ENCODE measurements around the gene TEAD1. TPM values are rescaled to one million over a fixed set of nuclear protein-coding genes. Genes with fewer than 3 reads are reported as not detected.

The TEAD1 gene
- total RNA-seq, 1 experiment from 2014 or later: 58.0 TPM

DNA sequence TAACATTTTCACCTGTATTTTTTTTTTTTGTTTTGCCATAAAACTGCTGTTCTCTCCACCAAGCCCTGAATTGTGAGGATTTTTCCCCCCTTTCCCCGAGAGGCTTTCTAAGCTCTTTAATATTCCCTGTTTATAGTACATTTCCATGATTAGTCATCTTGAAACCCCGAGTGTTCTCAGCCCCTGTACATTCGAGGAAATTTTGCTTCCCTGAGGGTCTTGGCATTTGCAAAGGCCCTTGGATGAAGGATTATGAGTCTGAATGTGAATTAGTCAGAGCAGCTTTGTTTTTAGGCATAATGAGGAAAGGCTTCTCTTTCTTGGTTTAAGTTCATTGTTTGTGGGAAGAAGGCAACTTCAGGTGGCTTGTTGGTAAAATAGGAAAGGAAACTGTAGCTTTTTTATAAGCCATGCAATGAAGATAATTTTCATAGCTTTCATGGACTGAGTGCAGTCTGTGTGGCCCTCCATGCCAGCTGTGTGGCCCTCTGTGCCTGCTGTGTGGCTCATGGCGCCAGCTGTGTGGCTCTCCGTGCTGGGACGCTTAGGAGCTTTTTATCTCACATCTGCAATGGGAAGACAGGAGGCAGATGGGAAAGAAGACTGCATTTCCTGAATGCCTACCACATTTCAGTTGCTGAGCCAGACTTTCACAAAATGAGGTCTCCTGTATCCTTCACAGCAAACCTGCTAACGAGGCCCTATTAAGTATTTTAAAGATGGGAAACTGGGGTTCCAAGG lies 129.0 kb downstream of the TEAD1 start:
- no peak for DNase-seq
- H3K4me3 ChIP-seq (ENCODE audit: insufficient read depth, low read depth, low read length): no peak overlapping the region
- no peaks in the 10 kb centered on the region for H3K36me3 ChIP-seq (replicated peaks; ENCODE audit: control insufficient read depth, insufficient read depth, low read length)
- no peaks in the 10 kb centered on the region for H3K27me3 ChIP-seq (ENCODE audit: control insufficient read depth, insufficient read depth, low read length)

DNA sequence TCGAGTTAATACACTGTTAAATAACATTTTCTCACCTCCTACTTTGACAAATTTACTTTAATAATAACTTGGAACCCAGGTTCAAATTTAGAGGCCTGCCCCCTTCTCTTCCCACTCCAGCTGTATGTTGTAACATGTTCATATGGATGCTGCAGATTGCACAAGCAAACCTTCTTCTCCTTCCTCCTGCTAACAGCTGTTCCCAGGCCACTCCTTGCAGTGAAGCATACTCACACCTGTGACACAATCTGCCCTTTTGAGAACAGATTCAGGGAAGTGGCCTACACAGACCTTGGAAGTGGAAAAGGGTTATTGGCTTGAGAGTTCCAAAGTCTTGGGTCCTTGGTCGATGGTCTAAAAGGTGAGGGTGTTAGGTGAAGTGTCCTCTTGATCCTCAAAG lies 131.9 kb downstream of the TEAD1 start:
- H3K36me3 ChIP-seq (replicated peaks; ENCODE audit: control insufficient read depth, insufficient read depth, low read length): no peaks in the 10 kb centered on the region
- DNase-seq: no peak
- no peak overlapping the region for H3K4me3 ChIP-seq (ENCODE audit: insufficient read depth, low read depth, low read length)
- H3K27me3 ChIP-seq (ENCODE audit: control insufficient read depth, insufficient read depth, low read length): no peaks in the 10 kb centered on the region

DNA sequence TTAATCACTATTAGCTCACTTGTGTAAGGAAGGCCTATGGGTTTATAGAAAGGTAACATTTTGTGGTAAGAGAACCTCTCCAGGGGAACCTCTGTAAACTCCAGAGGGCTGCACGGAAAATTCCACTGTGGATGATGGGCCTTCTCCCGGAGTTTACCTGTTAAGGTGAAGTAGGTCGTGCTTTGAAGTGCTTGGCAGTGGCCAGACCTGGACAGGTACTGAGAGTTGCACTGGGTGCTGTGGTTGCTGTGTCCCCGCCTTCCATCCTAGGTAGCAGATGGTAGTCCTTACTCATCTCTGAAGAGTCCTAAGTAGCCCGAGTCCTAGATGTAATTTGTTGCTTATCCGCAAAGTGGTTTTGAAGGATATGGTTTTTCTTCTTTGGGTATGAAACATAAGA lies 133.4 kb downstream of the TEAD1 start:
- no peak overlapping the region for H3K4me3 ChIP-seq (ENCODE audit: insufficient read depth, low read depth, low read length)

DNA sequence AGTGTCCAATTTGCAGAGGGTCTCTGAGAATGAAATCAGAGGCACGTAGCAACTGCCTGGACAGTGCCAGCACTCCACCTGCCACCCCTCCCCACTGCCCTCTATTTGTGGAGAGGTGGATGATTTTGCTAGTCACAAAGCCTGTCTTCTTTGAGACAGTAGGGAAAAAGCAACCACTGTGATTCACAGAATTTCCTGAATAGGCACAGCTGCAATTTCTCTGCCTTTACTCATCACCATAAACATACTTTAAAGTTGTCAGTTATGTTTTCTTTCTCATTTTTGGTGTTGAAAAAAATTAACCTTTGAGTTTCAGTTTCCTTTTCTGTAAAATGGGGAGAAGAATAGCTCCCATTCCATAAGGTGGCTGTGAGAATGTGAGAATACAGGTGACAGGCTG lies 134.3 kb downstream of the TEAD1 start:
- Histone ChIP-seq H3K36me3 (replicated peaks; ENCODE audit: control insufficient read depth, insufficient read depth, low read length) (no peaks in the 10 kb centered on the region), H3K4me3 (ENCODE audit: insufficient read depth, low read depth, low read length) (no peak overlapping the region), H3K27me3 (ENCODE audit: control insufficient read depth, insufficient read depth, low read length) (no peaks in the 10 kb centered on the region)
- no peak for DNase-seq

More for the DNA sequence above, 133.4 kb downstream of the TEAD1 start:
- DNase-seq: no peak
- Histone ChIP-seq H3K27me3 (ENCODE audit: control insufficient read depth, insufficient read depth, low read length) (no peaks in the 10 kb centered on the region), H3K36me3 (replicated peaks; ENCODE audit: control insufficient read depth, insufficient read depth, low read length) (no peaks in the 10 kb centered on the region)

DNA sequence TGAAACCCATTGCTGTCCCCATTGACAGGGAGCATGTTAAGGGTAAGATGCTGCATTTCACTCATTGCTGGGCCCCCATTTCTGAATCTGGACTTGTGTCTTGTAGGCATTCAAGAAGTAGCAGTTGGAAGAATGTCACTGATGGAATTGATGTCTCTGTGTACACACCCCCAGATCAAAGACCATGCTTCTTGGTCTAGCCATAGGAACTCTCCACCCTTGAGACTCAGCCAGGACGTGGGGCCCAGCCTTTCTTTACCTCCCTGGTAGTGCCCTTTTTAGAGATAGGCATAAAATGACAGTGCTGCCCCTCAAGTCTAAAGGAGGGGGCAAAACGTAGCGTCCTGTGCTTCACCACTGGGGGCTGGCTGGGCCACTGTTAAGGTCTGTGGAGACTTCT lies 135.1 kb downstream of the TEAD1 start:
- Histone ChIP-seq H3K36me3 (replicated peaks; ENCODE audit: control insufficient read depth, insufficient read depth, low read length) (no peaks in the 10 kb centered on the region), H3K27me3 (ENCODE audit: control insufficient read depth, insufficient read depth, low read length) (no peaks in the 10 kb centered on the region), H3K4me3 (ENCODE audit: insufficient read depth, low read depth, low read length) (no peak overlapping the region)
- no peak for DNase-seq

DNA sequence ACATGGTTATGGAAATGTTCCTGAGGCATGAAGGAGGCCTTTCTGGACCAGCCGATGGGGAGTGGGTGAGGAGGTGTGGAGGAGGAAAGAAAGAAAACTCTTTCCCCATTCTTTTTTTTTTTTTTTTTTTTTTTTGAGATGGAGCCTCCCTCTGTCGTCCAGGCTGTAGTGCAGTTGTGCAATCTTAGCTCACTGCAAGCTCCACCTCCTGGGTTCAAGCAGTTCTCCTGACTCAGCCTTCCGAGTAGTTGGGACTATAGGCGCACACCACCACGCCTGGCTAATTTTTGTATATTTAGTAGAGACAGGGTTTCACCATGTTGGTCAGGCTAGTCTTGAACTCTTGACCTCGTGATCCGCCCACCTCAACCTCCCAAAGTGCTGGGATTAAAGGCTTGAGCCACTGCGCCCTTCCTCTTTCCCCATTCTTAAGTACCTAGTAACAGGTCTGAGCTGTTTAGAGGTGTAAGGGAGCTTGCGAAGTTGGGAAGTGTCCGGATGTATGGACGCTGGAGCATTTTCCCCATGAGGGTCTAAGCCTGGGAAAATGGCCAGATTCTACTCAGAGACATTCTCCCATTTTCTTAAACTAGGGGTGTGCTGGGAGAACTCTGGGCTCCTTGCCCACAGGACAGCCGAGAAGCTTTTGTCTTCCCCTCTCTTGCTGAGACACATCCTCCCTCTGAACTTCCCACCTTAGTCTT lies 135.8 kb downstream of the TEAD1 start:
- no peak overlapping the region for H3K4me3 ChIP-seq (ENCODE audit: insufficient read depth, low read depth, low read length)
- H3K36me3 ChIP-seq (replicated peaks; ENCODE audit: control insufficient read depth, insufficient read depth, low read length): no peaks in the 10 kb centered on the region
- DNase-seq: no peak
- H3K27me3 ChIP-seq (ENCODE audit: control insufficient read depth, insufficient read depth, low read length): no peaks in the 10 kb centered on the region

DNA sequence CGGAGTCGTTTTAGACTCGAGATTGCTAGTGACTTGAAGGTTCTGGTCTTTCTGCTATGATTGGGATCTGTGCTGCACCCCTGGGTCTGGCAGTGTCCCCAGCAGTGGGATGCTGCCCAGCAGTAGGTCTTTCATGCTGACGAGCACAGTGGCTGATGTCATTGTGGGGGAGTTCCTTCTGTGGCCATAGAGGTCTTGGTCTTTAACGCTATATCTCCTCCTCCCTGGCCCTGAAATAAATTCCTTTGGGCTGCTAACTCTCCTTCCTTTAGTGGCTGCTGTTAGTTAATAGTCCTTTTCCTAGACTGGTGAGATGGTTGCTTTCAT lies 136.3 kb downstream of the TEAD1 start:
- no peak overlapping the region for H3K4me3 ChIP-seq (ENCODE audit: insufficient read depth, low read depth, low read length)
- no peaks in the 10 kb centered on the region for H3K27me3 ChIP-seq (ENCODE audit: control insufficient read depth, insufficient read depth, low read length)
- H3K36me3 ChIP-seq (replicated peaks; ENCODE audit: control insufficient read depth, insufficient read depth, low read length): no peaks in the 10 kb centered on the region
- no peak for DNase-seq

DNA sequence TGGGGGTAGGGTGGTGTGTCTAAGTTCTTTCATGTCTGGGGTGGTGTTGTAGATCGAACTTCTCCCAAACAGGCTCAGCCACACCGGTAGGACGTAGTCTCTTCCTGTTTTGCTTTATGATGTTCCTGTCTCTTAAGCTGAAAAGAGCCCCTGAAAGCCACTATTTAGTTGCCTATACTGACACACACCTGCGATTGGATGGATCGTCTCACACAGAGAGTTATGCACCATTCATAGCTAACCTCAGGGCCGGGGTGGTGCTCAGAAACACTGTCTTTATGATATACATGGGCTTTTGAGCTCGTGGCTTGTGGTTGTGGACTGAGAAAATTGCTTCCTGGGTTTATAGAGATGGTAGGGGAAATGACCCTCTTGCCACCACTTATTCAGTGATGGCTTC lies 137.6 kb downstream of the TEAD1 start:
- Histone ChIP-seq H3K4me3 (ENCODE audit: insufficient read depth, low read depth, low read length) (no peak overlapping the region), H3K36me3 (replicated peaks; ENCODE audit: control insufficient read depth, insufficient read depth, low read length) (no peaks in the 10 kb centered on the region), H3K27me3 (ENCODE audit: control insufficient read depth, insufficient read depth, low read length) (no peaks in the 10 kb centered on the region)
- no peak for DNase-seq

DNA sequence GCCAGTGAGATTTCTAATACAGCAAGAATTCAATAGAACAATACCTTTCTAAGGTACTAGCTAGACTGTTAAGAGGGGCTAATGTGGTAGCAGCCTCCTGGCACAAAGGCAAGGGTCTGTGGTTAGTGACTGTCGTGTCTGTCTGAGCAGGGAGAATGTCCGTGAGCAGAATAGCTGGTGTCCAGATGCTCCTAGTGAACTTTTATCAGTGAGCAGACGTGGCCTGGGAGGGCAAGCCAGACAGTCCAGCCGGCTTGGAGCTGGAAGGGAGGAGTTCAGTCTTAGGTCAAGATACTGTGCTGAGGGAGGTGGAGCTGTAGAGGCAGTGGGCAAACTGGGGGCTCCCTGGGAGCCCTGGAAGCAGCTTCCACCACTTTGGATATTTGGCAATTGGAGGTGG lies 138.6 kb downstream of the TEAD1 start:
- Histone ChIP-seq H3K27me3 (ENCODE audit: control insufficient read depth, insufficient read depth, low read length) (no peaks in the 10 kb centered on the region), H3K36me3 (replicated peaks; ENCODE audit: control insufficient read depth, insufficient read depth, low read length) (no peaks in the 10 kb centered on the region), H3K4me3 (ENCODE audit: insufficient read depth, low read depth, low read length) (no peak overlapping the region)
- DNase-seq: no peak

DNA sequence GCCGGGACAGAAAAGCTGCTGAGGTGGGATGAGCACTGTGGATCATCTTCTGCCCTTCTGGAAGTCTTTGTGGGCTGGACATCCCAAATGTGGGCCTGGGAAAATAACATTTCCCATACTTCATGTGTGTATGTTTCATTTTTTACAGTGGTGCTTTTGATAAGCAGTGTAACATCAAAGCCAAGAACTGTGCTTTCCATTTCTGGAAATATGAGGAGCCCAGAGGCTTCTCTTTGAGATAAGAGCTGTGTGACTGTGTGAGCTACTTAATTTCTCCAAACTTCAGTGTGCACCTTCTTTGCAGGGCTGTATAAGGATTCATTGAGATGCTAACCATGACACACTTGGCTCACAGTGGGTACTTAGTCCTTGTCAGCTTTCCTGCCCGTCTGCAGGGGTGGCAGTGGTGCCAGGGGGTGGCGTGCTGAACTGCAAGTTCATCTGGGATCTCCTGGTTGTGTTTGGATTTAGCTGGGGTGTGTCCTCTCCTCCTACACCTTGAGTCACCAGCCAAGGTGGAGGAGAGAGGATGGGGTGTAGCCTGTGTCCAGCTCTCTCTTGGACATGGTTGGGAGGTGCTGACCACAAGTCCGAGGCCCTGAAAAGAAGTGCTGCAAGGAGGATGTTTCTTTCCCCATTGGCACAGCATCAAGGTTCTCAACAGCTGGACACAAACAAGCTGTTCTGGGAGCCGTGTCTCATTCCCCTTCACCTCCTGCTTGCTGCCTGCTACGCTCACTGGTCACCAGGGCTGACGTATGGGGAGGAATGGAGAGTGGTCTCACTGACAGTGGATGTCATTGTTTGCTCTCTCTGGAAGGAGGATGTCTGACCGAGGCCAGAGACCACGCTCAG lies 139.4 kb downstream of the TEAD1 start:
- H3K27me3 ChIP-seq (ENCODE audit: control insufficient read depth, insufficient read depth, low read length): no peaks in the 10 kb centered on the region
- H3K36me3 ChIP-seq (replicated peaks; ENCODE audit: control insufficient read depth, insufficient read depth, low read length): no peaks in the 10 kb centered on the region
- no peak overlapping the region for H3K4me3 ChIP-seq (ENCODE audit: insufficient read depth, low read depth, low read length)
- DNase-seq: no peak

DNA sequence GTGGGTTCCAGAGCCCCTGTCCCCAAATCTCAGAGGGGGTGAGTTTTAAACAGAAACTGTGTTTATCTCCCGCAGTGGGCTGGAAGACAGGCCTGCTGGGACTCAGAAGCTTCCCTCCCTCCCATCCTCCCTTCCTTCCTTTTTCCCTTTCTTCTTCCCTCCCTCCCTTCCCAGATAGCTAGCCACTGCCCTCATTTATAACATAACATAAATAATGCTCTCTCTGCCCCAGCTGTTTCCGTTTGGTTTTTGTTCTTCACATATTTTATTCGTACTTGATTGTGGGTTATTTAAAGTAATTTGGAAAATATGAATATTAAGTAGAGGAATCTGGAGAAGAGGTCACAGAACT lies 140.9 kb downstream of the TEAD1 start:
- no peaks in the 10 kb centered on the region for H3K27me3 ChIP-seq (ENCODE audit: control insufficient read depth, insufficient read depth, low read length)
- DNase-seq: no peak
- H3K36me3 ChIP-seq (replicated peaks; ENCODE audit: control insufficient read depth, insufficient read depth, low read length): no peaks in the 10 kb centered on the region
- H3K4me3 ChIP-seq (ENCODE audit: insufficient read depth, low read depth, low read length): no peak overlapping the region

DNA sequence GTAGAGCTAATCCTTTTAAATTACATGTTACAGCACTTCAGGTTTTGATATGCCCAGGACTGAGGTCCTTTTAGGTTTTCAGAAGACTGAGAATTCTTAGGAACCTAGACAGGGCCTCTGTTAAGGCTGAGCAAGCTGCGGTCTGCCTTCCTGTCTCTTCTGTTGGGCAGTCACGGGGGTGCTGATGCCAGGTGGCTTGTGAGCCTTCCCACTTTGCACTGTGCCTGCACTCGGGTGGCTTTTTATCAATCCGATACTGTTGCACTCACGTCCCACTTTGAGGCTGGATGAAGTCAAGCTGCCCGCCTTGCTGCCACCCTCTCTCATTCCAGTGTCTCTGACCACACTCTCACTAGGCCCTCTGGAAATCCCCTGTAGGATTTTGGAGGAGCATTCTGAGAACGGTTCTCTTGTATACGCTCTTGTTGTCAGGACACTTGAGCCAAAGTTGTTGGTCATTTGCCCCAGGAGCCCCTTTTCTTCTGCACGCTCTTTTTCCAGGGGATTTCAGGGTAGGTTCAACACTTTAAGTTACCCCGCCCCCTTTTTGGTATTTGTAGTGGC lies 141.8 kb downstream of the TEAD1 start:
- Histone ChIP-seq H3K4me3 (ENCODE audit: insufficient read depth, low read depth, low read length) (no peak overlapping the region), H3K27me3 (ENCODE audit: control insufficient read depth, insufficient read depth, low read length) (no peaks in the 10 kb centered on the region), H3K36me3 (replicated peaks; ENCODE audit: control insufficient read depth, insufficient read depth, low read length) (no peaks in the 10 kb centered on the region)
- DNase-seq: no peak

DNA sequence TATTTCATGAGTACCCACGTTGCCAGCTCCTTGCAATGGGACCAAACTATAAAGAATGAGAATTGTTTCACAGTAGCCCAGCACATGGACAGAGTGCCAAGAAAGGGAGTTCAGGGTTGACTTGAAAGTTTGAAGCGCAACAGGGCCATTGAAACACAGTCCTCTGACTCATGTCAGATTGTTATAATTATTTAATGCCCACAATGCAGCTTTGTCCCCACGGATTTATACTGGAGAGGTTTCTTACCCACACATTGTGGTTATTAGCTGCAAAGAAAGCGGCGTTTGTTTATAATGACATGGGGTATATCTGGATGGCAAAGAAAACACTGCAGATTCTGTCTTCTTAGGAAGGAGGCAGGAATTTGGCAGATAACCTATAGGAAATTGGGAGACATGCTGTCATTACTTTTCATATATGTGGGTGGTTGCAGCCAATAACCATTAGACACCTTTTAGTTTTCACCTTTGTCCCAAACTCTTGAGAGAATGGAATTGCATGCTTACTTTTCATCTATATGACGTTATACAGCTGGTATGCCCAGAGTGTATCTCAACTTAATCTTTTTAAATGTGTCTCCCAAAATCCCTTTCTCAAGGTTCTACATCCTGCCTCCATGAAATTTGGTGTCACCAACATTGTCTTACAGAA lies 143.6 kb downstream of the TEAD1 start:
- Histone ChIP-seq H3K27me3 (ENCODE audit: control insufficient read depth, insufficient read depth, low read length) (no peaks in the 10 kb centered on the region), H3K4me3 (ENCODE audit: insufficient read depth, low read depth, low read length) (no peak overlapping the region), H3K36me3 (replicated peaks; ENCODE audit: control insufficient read depth, insufficient read depth, low read length) (no peaks in the 10 kb centered on the region)
- DNase-seq: no peak

DNA sequence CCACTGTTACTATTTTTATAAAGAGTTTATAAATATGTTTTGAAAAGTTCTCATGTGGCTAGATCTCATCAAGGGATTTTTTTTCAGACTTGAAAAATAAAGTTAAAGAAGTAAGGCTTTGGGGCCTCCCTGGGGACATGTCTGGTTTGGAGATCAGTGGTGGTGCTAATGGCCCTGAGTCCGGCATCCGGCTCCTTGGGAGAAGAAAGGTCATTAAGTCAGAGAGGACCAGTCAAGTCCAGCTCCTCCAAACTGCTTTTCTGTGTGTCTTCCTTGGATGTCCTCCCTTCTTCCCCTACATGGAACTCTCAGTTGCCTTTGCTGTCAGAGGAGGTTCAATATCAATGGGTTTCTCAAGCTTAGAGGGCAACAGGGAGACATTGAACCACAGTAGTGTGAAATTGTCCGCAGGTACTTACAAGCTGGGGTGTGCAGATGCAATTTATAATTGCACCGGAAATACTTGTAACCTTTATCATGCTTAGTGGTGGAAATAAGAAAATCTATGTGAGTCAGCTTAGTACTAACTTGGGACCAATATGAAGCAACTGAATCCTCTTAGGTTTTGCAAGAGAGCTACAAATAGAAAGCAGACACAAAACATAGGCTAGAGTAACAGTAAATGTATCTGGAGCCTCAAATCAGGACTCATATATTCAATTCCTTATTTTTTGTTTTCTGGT lies 144.3 kb downstream of the TEAD1 start:
- no peak for DNase-seq
- H3K27me3 ChIP-seq (ENCODE audit: control insufficient read depth, insufficient read depth, low read length): no peaks in the 10 kb centered on the region
- no peak overlapping the region for H3K4me3 ChIP-seq (ENCODE audit: insufficient read depth, low read depth, low read length)
- H3K36me3 ChIP-seq (replicated peaks; ENCODE audit: control insufficient read depth, insufficient read depth, low read length): no peaks in the 10 kb centered on the region

Data from H7 (cell line).